BLaER1 treated with 17β-estradiol and CSF1 and Interleukin-3, amounts not matched to agents 10 nM and 100 nM (cell line): ENCODE data around the gene IGSF9B.

Experiments used
- H3K27ac ChIP-seq, 11 experiments: shearing (Covaris generic); formaldehyde crosslinking; 2 replicates each; pipeline ENCODE4 v1.8.1; 2022
- H3K27me3 ChIP-seq, 11 experiments: shearing (Covaris generic); formaldehyde crosslinking; 2 replicates each; pipeline ENCODE4 v1.8.1; 2022
- H3K36me3 ChIP-seq, 11 experiments: shearing (Covaris generic); formaldehyde crosslinking; 2 replicates each; pipeline ENCODE4 v1.8.1; 2022
- H3K4me1 ChIP-seq, 10 experiments: shearing (Covaris generic); formaldehyde crosslinking; 2 replicates each; pipeline ENCODE4 v1.8.1; 2022
- H3K4me2 ChIP-seq, 11 experiments: shearing (Covaris generic); formaldehyde crosslinking; 2 replicates each; pipeline ENCODE4 v1.8.1; 2022
- H3K4me3 ChIP-seq, 10 experiments: shearing (Covaris generic); formaldehyde crosslinking; 2 replicates each; pipeline ENCODE4 v1.8.1; 2022
- H3K9ac ChIP-seq, 11 experiments: shearing (Covaris generic); formaldehyde crosslinking; 2 replicates each; pipeline ENCODE4 v1.8.1; 2022
- H3K9me3 ChIP-seq, 11 experiments: shearing (Covaris generic); formaldehyde crosslinking; replicated peaks in 1 of 11; 2 replicates each; pipeline ENCODE4 v1.8.1; 2022
- H4K20me1 ChIP-seq, 11 experiments: shearing (Covaris generic); formaldehyde crosslinking; 2 replicates each; pipeline ENCODE4 v1.8.1; 2022
- Cebpa-rat ChIP-seq, 11 experiments: shearing (Covaris generic); IDR thresholded peaks; 2 replicates each; pipeline ENCODE4 v1.8.1; 2022

Gene IGSF9B

GRCh38 chr11:133999355-133999754 lies 42.6 kb upstream of the IGSF9B start:
- no peaks in the 10 kb centered on the region; a peak in 1 of 22 replicates for H3K9me3 ChIP-seq
- H3K4me1 ChIP-seq: peaks cover 0 to 65% (median 41%) of the 10 kb centered on the region in 10 experiments; a peak in 17 of 20 replicates
- H3K27me3 ChIP-seq: no peaks in the 10 kb centered on the region
- H3K9ac ChIP-seq: peak overlapping the region in 1 of 11 experiments; percentile 29; a peak in 1 of 22 replicates
- no peaks in the 10 kb centered on the region for H4K20me1 ChIP-seq
- H3K4me2 ChIP-seq: peak overlapping the region; percentile 34 to 90 (median 75)
- no peaks in the 10 kb centered on the region for H3K36me3 ChIP-seq
- H3K4me3 ChIP-seq: no peak overlapping the region
- H3K27ac ChIP-seq: no peak overlapping the region; a peak in 3 of 22 replicates
- TF ChIP-seq Cebpa-rat (IDR thresholded peaks at IDR 0.05): no peak

- Histone ChIP-seq H4K20me1 (no peaks in the 10 kb centered on the region), H3K36me3 (no peaks in the 10 kb centered on the region), H3K9ac (no peak overlapping the region), H3K27me3 (no peaks in the 10 kb centered on the region), H3K4me3 (no peak overlapping the region), H3K9me3 (no peaks in the 10 kb centered on the region; a peak in 1 of 22 replicates), H3K4me1 (peaks cover 0 to 65% (median 41%) of the 10 kb centered on the region in 10 experiments; a peak in 17 of 20 replicates), H3K27ac (no peak overlapping the region), H3K4me2 (peak overlapping the region in 6 of 11 experiments; percentile 11 to 90 (median 84); a peak in 9 of 22 replicates)
- TF ChIP-seq Cebpa-rat (IDR thresholded peaks at IDR 0.05): no peak
Observed at GRCh38 chr11:133997554-133997953, 40.8 kb upstream of the IGSF9B start.

GRCh38 chr11:133996671-133997070 lies 39.9 kb upstream of the IGSF9B start:
- Histone ChIP-seq H3K4me2 (no peak overlapping the region), H3K9me3 (no peaks in the 10 kb centered on the region), H3K4me1 (peaks cover 0 to 60% (median 41%) of the 10 kb centered on the region in 10 experiments; a peak in 17 of 20 replicates), H3K9ac (no peak overlapping the region), H3K27ac (no peak overlapping the region), H3K4me3 (no peak overlapping the region), H3K27me3 (no peaks in the 10 kb centered on the region), H4K20me1 (no peaks in the 10 kb centered on the region), H3K36me3 (no peaks in the 10 kb centered on the region)
- no peak for TF ChIP-seq Cebpa-rat (IDR thresholded peaks at IDR 0.05)

GRCh38 chr11:133995066-133995465 lies 38.3 kb upstream of the IGSF9B start:
- Histone ChIP-seq H3K9me3 (no peaks in the 10 kb centered on the region), H3K4me2 (peak overlapping the region in 9 of 11 experiments; percentile 5 to 74 (median 52); a peak in 17 of 22 replicates), H3K4me3 (no peak overlapping the region), H3K9ac (no peak overlapping the region), H3K36me3 (no peaks in the 10 kb centered on the region), H4K20me1 (no peaks in the 10 kb centered on the region), H3K27ac (no peak overlapping the region), H3K27me3 (no peaks in the 10 kb centered on the region), H3K4me1 (peaks cover 6 to 64% (median 54%) of the 10 kb centered on the region in 10 experiments; a peak in 17 of 20 replicates)
- TF ChIP-seq Cebpa-rat (IDR thresholded peaks at IDR 0.05): no peak

- H3K9me3 ChIP-seq: no peaks in the 10 kb centered on the region
- H3K4me1 ChIP-seq: peaks cover 0 to 64% (median 54%) of the 10 kb centered on the region in 10 experiments; a peak in 16 of 20 replicates
- H3K36me3 ChIP-seq: no peaks in the 10 kb centered on the region
- TF ChIP-seq Cebpa-rat (IDR thresholded peaks at IDR 0.05): no peak
- H4K20me1 ChIP-seq: peaks cover 0 to 4% (median 0%) of the 10 kb centered on the region in 11 experiments; a peak in 1 of 22 replicates
- no peak overlapping the region for H3K27ac ChIP-seq
- no peak overlapping the region for H3K4me3 ChIP-seq
- no peak overlapping the region for H3K4me2 ChIP-seq
- H3K27me3 ChIP-seq: no peaks in the 10 kb centered on the region
- H3K9ac ChIP-seq: no peak overlapping the region
Observed at GRCh38 chr11:133993921-133994320, 37.2 kb upstream of the IGSF9B start.

- TF ChIP-seq Cebpa-rat (IDR thresholded peaks at IDR 0.05): no peak
- H3K4me2 ChIP-seq: no peak overlapping the region
Observed at GRCh38 chr11:133993107-133993506, 36.3 kb upstream of the IGSF9B start.

GRCh38 chr11:133992121-133992520 lies 35.4 kb upstream of the IGSF9B start:
- Histone ChIP-seq H3K36me3 (no peaks in the 10 kb centered on the region), H3K27ac (no peak overlapping the region), H3K9me3 (no peaks in the 10 kb centered on the region), H4K20me1 (peaks cover 0 to 11% (median 0%) of the 10 kb centered on the region in 11 experiments; a peak in 3 of 22 replicates), H3K4me1 (peaks cover 13 to 64% (median 55%) of the 10 kb centered on the region in 10 experiments), H3K9ac (no peak overlapping the region), H3K4me2 (no peak overlapping the region), H3K27me3 (no peaks in the 10 kb centered on the region), H3K4me3 (no peak overlapping the region)
- TF ChIP-seq Cebpa-rat (IDR thresholded peaks at IDR 0.05): no peak

More at GRCh38 chr11:133993107-133993506, 36.3 kb upstream of the IGSF9B start:
- no peak overlapping the region for H3K4me3 ChIP-seq
- no peak overlapping the region for H3K9ac ChIP-seq
- no peak overlapping the region for H3K27ac ChIP-seq
- H3K9me3 ChIP-seq: no peaks in the 10 kb centered on the region
- H3K27me3 ChIP-seq: no peaks in the 10 kb centered on the region
- peaks cover 0 to 4% (median 0%) of the 10 kb centered on the region in 11 experiments; a peak in 3 of 22 replicates for H4K20me1 ChIP-seq
- H3K4me1 ChIP-seq: peaks cover 3 to 64% (median 54%) of the 10 kb centered on the region in 10 experiments; a peak in 19 of 20 replicates
- H3K36me3 ChIP-seq: no peaks in the 10 kb centered on the region

GRCh38 chr11:133991101-133991500 lies 34.3 kb upstream of the IGSF9B start:
- Histone ChIP-seq H3K4me1 (peaks cover 21 to 71% (median 64%) of the 10 kb centered on the region in 10 experiments), H3K4me3 (no peak overlapping the region), H3K9me3 (no peaks in the 10 kb centered on the region), H3K9ac (no peak overlapping the region), H3K36me3 (no peaks in the 10 kb centered on the region), H3K4me2 (peak overlapping the region in 10 of 11 experiments; percentile 20 to 90 (median 79); a peak in 19 of 22 replicates), H3K27me3 (no peaks in the 10 kb centered on the region), H4K20me1 (peaks cover 0 to 15% (median 0%) of the 10 kb centered on the region in 11 experiments; a peak in 3 of 22 replicates), H3K27ac (peak overlapping the region in 1 of 11 experiments; percentile 23; a peak in 1 of 22 replicates)
- TF ChIP-seq Cebpa-rat (IDR thresholded peaks at IDR 0.05): no peak

- Histone ChIP-seq H3K27ac (peak overlapping the region in 1 of 11 experiments; percentile 23; a peak in 2 of 22 replicates), H3K4me1 (peaks cover 21 to 72% (median 69%) of the 10 kb centered on the region in 10 experiments), H3K27me3 (no peaks in the 10 kb centered on the region), H3K4me3 (no peak overlapping the region), H3K9me3 (no peaks in the 10 kb centered on the region), H3K36me3 (no peaks in the 10 kb centered on the region), H4K20me1 (peaks cover 0 to 15% (median 0%) of the 10 kb centered on the region in 11 experiments; a peak in 3 of 22 replicates), H3K4me2 (peak overlapping the region in 10 of 11 experiments; percentile 20 to 90 (median 79); a peak in 20 of 22 replicates), H3K9ac (no peak overlapping the region)
- TF ChIP-seq Cebpa-rat (IDR thresholded peaks at IDR 0.05): no peak
Observed at GRCh38 chr11:133990501-133990900, 33.7 kb upstream of the IGSF9B start.
